ENCODE measurements around the gene DLGAP1. TPM values are rescaled to one million over a fixed set of nuclear protein-coding genes. Genes with fewer than 3 reads are reported as not detected.

The DLGAP1 gene
- total and polyA plus RNA-seq, 2 of the 8 experiments (the other 6 are each of a cell fraction or from before 2014, with no cell fraction given), result 11.8 to 16.9 TPM

DNA sequence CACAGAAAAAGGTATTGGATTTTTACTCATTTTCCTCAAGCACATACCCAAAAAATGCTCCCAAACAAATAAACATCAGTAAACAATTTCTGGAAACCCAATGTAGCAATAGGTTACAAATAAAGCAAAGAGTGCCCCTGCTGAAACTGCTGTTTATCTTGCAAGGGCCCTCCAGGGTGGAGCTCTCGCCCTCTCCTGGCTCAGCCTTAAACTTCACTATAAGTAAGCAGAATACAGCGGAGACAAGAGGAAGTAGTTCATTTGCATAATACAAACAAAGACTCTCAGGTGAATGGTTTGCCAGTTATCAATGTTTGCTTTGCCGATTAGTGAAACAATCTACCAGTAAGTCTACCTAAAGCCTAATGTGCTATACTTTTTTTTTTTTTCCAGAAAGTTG, 437.6 kb downstream of the DLGAP1 start (continued):
- TF ChIP-seq CBX5 (IDR thresholded peaks at IDR 0.05; ENCODE audit: low read depth, low read length) (no peak), BCL11A (IDR thresholded peaks at IDR 0.05; ENCODE audit: low read depth in 2 of 2, low read length in 2 of 2) (no peak), SIX5 (IDR thresholded peaks at IDR 0.05; ENCODE audit: low read depth, low read length) (no peak), EZH2 (IDR thresholded peaks at IDR 0.05; ENCODE audit: low read depth, low read length, severe bottlenecking) (no peak), TAF1 (IDR thresholded peaks at IDR 0.05; ENCODE audit: low read depth, low read length) (no peak), CHD1 (IDR thresholded peaks at IDR 0.05; ENCODE audit: low read depth, low read length) (no peak)
- TF ChIP-seq, protein P1, sequence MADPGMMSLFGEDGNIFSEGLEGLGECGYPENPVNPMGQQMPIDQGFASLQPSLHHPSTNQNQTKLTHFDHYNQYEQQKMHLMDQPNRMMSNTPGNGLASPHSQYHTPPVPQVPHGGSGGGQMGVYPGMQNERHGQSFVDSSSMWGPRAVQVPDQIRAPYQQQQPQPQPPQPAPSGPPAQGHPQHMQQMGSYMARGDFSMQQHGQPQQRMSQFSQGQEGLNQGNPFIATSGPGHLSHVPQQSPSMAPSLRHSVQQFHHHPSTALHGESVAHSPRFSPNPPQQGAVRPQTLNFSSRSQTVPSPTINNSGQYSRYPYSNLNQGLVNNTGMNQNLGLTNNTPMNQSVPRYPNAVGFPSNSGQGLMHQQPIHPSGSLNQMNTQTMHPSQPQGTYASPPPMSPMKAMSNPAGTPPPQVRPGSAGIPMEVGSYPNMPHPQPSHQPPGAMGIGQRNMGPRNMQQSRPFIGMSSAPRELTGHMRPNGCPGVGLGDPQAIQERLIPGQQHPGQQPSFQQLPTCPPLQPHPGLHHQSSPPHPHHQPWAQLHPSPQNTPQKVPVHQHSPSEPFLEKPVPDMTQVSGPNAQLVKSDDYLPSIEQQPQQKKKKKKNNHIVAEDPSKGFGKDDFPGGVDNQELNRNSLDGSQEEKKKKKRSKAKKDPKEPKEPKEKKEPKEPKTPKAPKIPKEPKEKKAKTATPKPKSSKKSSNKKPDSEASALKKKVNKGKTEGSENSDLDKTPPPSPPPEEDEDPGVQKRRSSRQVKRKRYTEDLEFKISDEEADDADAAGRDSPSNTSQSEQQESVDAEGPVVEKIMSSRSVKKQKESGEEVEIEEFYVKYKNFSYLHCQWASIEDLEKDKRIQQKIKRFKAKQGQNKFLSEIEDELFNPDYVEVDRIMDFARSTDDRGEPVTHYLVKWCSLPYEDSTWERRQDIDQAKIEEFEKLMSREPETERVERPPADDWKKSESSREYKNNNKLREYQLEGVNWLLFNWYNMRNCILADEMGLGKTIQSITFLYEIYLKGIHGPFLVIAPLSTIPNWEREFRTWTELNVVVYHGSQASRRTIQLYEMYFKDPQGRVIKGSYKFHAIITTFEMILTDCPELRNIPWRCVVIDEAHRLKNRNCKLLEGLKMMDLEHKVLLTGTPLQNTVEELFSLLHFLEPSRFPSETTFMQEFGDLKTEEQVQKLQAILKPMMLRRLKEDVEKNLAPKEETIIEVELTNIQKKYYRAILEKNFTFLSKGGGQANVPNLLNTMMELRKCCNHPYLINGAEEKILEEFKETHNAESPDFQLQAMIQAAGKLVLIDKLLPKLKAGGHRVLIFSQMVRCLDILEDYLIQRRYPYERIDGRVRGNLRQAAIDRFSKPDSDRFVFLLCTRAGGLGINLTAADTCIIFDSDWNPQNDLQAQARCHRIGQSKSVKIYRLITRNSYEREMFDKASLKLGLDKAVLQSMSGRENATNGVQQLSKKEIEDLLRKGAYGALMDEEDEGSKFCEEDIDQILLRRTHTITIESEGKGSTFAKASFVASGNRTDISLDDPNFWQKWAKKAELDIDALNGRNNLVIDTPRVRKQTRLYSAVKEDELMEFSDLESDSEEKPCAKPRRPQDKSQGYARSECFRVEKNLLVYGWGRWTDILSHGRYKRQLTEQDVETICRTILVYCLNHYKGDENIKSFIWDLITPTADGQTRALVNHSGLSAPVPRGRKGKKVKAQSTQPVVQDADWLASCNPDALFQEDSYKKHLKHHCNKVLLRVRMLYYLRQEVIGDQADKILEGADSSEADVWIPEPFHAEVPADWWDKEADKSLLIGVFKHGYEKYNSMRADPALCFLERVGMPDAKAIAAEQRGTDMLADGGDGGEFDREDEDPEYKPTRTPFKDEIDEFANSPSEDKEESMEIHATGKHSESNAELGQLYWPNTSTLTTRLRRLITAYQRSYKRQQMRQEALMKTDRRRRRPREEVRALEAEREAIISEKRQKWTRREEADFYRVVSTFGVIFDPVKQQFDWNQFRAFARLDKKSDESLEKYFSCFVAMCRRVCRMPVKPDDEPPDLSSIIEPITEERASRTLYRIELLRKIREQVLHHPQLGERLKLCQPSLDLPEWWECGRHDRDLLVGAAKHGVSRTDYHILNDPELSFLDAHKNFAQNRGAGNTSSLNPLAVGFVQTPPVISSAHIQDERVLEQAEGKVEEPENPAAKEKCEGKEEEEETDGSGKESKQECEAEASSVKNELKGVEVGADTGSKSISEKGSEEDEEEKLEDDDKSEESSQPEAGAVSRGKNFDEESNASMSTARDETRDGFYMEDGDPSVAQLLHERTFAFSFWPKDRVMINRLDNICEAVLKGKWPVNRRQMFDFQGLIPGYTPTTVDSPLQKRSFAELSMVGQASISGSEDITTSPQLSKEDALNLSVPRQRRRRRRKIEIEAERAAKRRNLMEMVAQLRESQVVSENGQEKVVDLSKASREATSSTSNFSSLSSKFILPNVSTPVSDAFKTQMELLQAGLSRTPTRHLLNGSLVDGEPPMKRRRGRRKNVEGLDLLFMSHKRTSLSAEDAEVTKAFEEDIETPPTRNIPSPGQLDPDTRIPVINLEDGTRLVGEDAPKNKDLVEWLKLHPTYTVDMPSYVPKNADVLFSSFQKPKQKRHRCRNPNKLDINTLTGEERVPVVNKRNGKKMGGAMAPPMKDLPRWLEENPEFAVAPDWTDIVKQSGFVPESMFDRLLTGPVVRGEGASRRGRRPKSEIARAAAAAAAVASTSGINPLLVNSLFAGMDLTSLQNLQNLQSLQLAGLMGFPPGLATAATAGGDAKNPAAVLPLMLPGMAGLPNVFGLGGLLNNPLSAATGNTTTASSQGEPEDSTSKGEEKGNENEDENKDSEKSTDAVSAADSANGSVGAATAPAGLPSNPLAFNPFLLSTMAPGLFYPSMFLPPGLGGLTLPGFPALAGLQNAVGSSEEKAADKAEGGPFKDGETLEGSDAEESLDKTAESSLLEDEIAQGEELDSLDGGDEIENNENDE (IDR thresholded peaks at IDR 0.05; ENCODE audit: insufficient replicate concordance, low read length), result peak; percentile 64
